ENCODE results near the gene TXLNG.
A peak's percentile ranks its signal among the peaks of the same experiment; 100 is the strongest.
"Not testable (repeated sequence)": the region's sequence is repeated elsewhere in the genome, so short reads cannot be mapped to it uniquely, and the experiment has no call there.

TXLNG gene

GRCh38 chrX:16786139-16786790 is at the start of gene TXLNG:
TXLNG (plus strand) TSS chrX:16786466; CDS start chrX:16786488, 22 bp downstream.
- in situ Hi-C loops (cut with MboI; ENCODE audit: low pct_unique_long_range_greater_than_20kb, low sequenced_read_pairs) = no loop called here

GRCh38 chrX:16737024-16737423 is 49.2 kb upstream of the TXLNG start:
- no peak for DNase-seq
- in situ Hi-C loops (cut with MboI; ENCODE audit: low pct_unique_long_range_greater_than_20kb, low sequenced_read_pairs) = no loop called here

More at GRCh38 chrX:16786139-16786790, at the start of gene TXLNG:
- peak; percentile 100 for DNase-seq

- in situ Hi-C loops (cut with MboI; ENCODE audit: low pct_unique_long_range_greater_than_20kb, low sequenced_read_pairs) = no loop called here
- no peak for DNase-seq
These were observed 46.7 kb upstream of the TXLNG start for GRCh38 chrX:16739574-16739973.

GRCh38 chrX:16743604-16744325 is 42.5 kb upstream of the TXLNG start:
- no peak for DNase-seq

GRCh38 chrX:16745102-16745501 is 41.2 kb upstream of the TXLNG start:
- no peak for DNase-seq
- in situ Hi-C loops (cut with MboI; ENCODE audit: low pct_unique_long_range_greater_than_20kb, low sequenced_read_pairs) = no loop called here

More at GRCh38 chrX:16743604-16744325, 42.5 kb upstream of the TXLNG start:
- in situ Hi-C loops (cut with MboI; ENCODE audit: low pct_unique_long_range_greater_than_20kb, low sequenced_read_pairs) = no loop called here

- no peak for DNase-seq
These were observed 40.6 kb upstream of the TXLNG start for GRCh38 chrX:16745659-16746058.

GRCh38 chrX:16748425-16748824 is 37.8 kb upstream of the TXLNG start:
- no peak for DNase-seq
- in situ Hi-C loops (cut with MboI; ENCODE audit: low pct_unique_long_range_greater_than_20kb, low sequenced_read_pairs) = no loop called here

More at GRCh38 chrX:16745659-16746058, 40.6 kb upstream of the TXLNG start:
- in situ Hi-C loops (cut with MboI; ENCODE audit: low pct_unique_long_range_greater_than_20kb, low sequenced_read_pairs) = no loop called here

GRCh38 chrX:16750136-16750535 is 36.1 kb upstream of the TXLNG start:
- DNase-seq = no peak
- in situ Hi-C loops (cut with MboI; ENCODE audit: low pct_unique_long_range_greater_than_20kb, low sequenced_read_pairs) = no loop called here

- DNase-seq = no peak
- in situ Hi-C loops (cut with MboI; ENCODE audit: low pct_unique_long_range_greater_than_20kb, low sequenced_read_pairs) = no loop called here
These were observed 32.2 kb upstream of the TXLNG start for GRCh38 chrX:16754019-16754418.

GRCh38 chrX:16756724-16757123 is 29.5 kb upstream of the TXLNG start:
- in situ Hi-C loops (cut with MboI; ENCODE audit: low pct_unique_long_range_greater_than_20kb, low sequenced_read_pairs) = no loop called here
- no peak for DNase-seq

- in situ Hi-C loops (cut with MboI; ENCODE audit: low pct_unique_long_range_greater_than_20kb, low sequenced_read_pairs) = not testable (repeated sequence)
These were observed 24.8 kb upstream of the TXLNG start for GRCh38 chrX:16761500-16761899.

GRCh38 chrX:16762579-16762978 is 23.7 kb upstream of the TXLNG start:
- no peak for DNase-seq
- in situ Hi-C loops (cut with MboI; ENCODE audit: low pct_unique_long_range_greater_than_20kb, low sequenced_read_pairs) = no loop called here

More at GRCh38 chrX:16761500-16761899, 24.8 kb upstream of the TXLNG start:
- DNase-seq = not testable (repeated sequence)

- in situ Hi-C loops (cut with MboI; ENCODE audit: low pct_unique_long_range_greater_than_20kb, low sequenced_read_pairs) = no loop called here
These were observed 20.7 kb upstream of the TXLNG start for GRCh38 chrX:16765594-16765993.

GRCh38 chrX:16770970-16771482 is 15.2 kb upstream of the TXLNG start:
- in situ Hi-C loops (cut with MboI; ENCODE audit: low pct_unique_long_range_greater_than_20kb, low sequenced_read_pairs) = no loop called here
- DNase-seq = no peak

More at GRCh38 chrX:16765594-16765993, 20.7 kb upstream of the TXLNG start:
- no peak for DNase-seq

- DNase-seq = peak; percentile 7
- in situ Hi-C loops (cut with MboI; ENCODE audit: low pct_unique_long_range_greater_than_20kb, low sequenced_read_pairs) = no loop called here
These were observed 14.5 kb upstream of the TXLNG start for GRCh38 chrX:16771483-16772398.

- in situ Hi-C loops (cut with MboI; ENCODE audit: low pct_unique_long_range_greater_than_20kb, low sequenced_read_pairs) = no loop called here
- DNase-seq = no peak
These were observed 13.8 kb upstream of the TXLNG start for GRCh38 chrX:16772460-16772859.

GRCh38 chrX:16774746-16775145 is 11.5 kb upstream of the TXLNG start:
- no peak for DNase-seq
- in situ Hi-C loops (cut with MboI; ENCODE audit: low pct_unique_long_range_greater_than_20kb, low sequenced_read_pairs) = no loop called here

- in situ Hi-C loops (cut with MboI; ENCODE audit: low pct_unique_long_range_greater_than_20kb, low sequenced_read_pairs) = no loop called here
- no peak for DNase-seq
These were observed 7.7 kb upstream of the TXLNG start for GRCh38 chrX:16778545-16778944.

- no peak for DNase-seq
- in situ Hi-C loops (cut with MboI; ENCODE audit: low pct_unique_long_range_greater_than_20kb, low sequenced_read_pairs) = no loop called here
These were observed 7.3 kb upstream of the TXLNG start for GRCh38 chrX:16778993-16779392.

Data from KBM-7 (cell line).